ENCODE data around the gene SLC7A10.
"Not testable (repeated sequence)": the region's sequence is repeated elsewhere in the genome, so short reads cannot be mapped to it uniquely, and the experiment has no call there.

Gene SLC7A10

DNA sequence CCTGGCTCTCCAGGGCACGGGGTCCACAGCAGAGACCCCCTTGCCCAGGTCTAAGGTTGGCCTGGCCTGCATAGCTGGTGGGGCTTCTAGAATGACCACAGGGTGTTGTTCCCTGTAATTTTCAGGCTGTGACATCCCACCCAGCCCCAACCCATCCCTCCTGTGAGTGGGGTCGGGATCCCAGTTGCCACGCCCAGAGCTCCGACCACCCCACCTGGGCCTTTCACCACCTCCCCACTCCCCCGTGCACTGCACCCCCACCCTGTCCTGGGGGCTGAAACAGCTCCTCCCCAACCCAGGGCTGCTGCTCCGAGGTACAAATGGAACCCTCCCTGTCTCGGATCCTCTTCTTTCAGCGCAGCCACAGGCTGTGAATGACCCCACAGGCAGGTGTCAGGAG lies 8.4 kb upstream of the SLC7A10 start:
- H3K4me1 ChIP-seq (ENCODE audit: insufficient read depth, low read length) = no peaks in the 10 kb centered on the region
- H3K9ac ChIP-seq (ENCODE audit: low read length) = no peak overlapping the region
- H3K36me3 ChIP-seq (ENCODE audit: insufficient read depth, low read length) = no peaks in the 10 kb centered on the region
- H3K27ac ChIP-seq (ENCODE audit: low read depth, low read length) = no peak overlapping the region
- H3K4me3 ChIP-seq (ENCODE audit: low read depth in 1 of 2, low read length in 2 of 2) = no peak overlapping the region
- H3K9me3 ChIP-seq (ENCODE audit: low read length) = no peaks in the 10 kb centered on the region
- H3K27me3 ChIP-seq (ENCODE audit: control insufficient read depth in 1 of 2, insufficient read depth in 2 of 2, low read length in 2 of 2) = peaks cover 0 to 11% of the 10 kb centered on the region in 2 donors

GRCh38 chr19:33233056-33233873 lies 7.6 kb upstream of the SLC7A10 start:
- Histone ChIP-seq H3K27ac (ENCODE audit: low read depth, low read length) (no peak overlapping the region), H3K9me3 (ENCODE audit: low read length) (peaks cover 6% of the 10 kb centered on the region), H3K27me3 (ENCODE audit: control insufficient read depth in 1 of 2, insufficient read depth in 2 of 2, low read length in 2 of 2) (peaks cover 0 to 11% of the 10 kb centered on the region in 2 donors), H3K36me3 (ENCODE audit: insufficient read depth, low read length) (no peaks in the 10 kb centered on the region), H3K4me3 (ENCODE audit: low read depth in 1 of 2, low read length in 2 of 2) (no peak overlapping the region), H3K4me1 (ENCODE audit: insufficient read depth, low read length) (no peaks in the 10 kb centered on the region), H3K9ac (ENCODE audit: low read length) (no peak overlapping the region)

DNA sequence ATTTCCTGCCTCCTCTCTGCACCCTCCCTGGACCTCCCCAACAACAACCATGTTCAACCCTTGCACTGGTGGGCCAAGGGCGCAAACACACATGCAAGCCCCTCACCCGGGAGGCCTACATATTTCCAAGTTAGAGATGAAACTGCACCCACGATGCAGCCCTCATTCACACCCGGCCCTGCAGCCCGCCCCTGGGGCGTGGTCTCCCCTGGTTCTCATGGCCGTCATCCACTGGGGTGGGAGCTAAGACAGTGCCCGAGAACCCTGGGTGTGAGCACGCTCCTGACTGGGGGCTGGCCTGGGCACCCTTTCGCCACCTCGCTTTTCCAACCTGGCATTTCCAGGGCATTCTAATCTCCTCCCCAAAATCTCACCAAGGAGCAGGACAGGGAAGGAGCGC lies 7.0 kb upstream of the SLC7A10 start:
- Histone ChIP-seq H3K27ac (ENCODE audit: low read depth, low read length) (no peak overlapping the region), H3K27me3 (ENCODE audit: control insufficient read depth in 1 of 2, insufficient read depth in 2 of 2, low read length in 2 of 2) (peaks cover under 1 to 11% of the 10 kb centered on the region in 2 donors)

DNA sequence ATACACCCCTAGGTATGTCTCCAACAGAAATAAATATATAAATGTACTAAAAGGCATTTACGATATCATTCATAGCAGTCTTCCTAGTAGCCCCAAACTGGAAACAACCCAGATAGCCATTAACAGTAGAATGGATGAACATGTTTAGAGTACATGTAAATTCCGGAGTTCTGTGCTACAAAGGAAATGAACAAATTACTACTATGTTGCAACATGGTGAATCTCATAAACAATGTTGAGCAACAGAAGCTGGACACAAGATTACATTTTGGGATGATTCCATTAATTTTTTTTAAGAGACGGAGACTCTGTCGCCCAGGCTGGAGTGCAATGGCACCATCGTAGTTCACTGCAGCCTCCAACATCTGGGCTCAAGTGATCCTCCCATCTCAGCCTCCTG lies 5.9 kb upstream of the SLC7A10 start:
- Histone ChIP-seq H3K9me3 (ENCODE audit: low read length) (peaks cover 15% of the 10 kb centered on the region), H3K27me3 (ENCODE audit: control insufficient read depth in 1 of 2, insufficient read depth in 2 of 2, low read length in 2 of 2) (peaks cover 6 to 22% of the 10 kb centered on the region in 2 donors), H3K4me1 (ENCODE audit: insufficient read depth, low read length) (no peaks in the 10 kb centered on the region), H3K9ac (ENCODE audit: low read length) (no peak overlapping the region), H3K27ac (ENCODE audit: low read depth, low read length) (no peak overlapping the region), H3K36me3 (ENCODE audit: insufficient read depth, low read length) (no peaks in the 10 kb centered on the region), H3K4me3 (ENCODE audit: low read depth in 1 of 2, low read length in 2 of 2) (no peak overlapping the region)

More for the DNA sequence above, 7.0 kb upstream of the SLC7A10 start:
- no peak overlapping the region for H3K9ac ChIP-seq (ENCODE audit: low read length)
- H3K4me3 ChIP-seq (ENCODE audit: low read depth in 1 of 2, low read length in 2 of 2) = no peak overlapping the region
- H3K9me3 ChIP-seq (ENCODE audit: low read length) = peaks cover 9% of the 10 kb centered on the region
- H3K36me3 ChIP-seq (ENCODE audit: insufficient read depth, low read length) = no peaks in the 10 kb centered on the region
- no peaks in the 10 kb centered on the region for H3K4me1 ChIP-seq (ENCODE audit: insufficient read depth, low read length)

DNA sequence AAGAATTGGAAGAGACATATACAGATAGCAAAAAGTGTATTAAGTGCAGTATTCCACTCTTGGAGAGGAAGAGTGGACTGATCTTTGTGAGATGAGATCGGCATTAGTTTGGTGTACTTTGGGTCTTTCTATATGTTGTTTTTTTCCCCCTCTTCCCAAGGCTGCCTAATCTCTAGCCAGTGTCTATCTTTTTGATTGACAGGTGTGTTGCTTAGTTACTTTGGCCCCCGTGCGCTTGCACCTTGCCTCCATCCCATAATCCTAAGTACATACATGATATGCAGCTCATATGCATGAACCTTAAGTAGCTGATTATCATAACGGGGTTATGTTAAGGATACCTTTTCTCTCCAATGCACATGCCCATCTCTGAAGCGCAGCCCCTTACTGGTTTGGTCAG lies 4.3 kb upstream of the SLC7A10 start:
- H3K27ac ChIP-seq (ENCODE audit: low read depth, low read length) = no peak overlapping the region
- H3K27me3 ChIP-seq (ENCODE audit: control insufficient read depth in 1 of 2, insufficient read depth in 2 of 2, low read length in 2 of 2) = peaks cover 15 to 33% of the 10 kb centered on the region in 2 donors
- peaks cover 15% of the 10 kb centered on the region for H3K9me3 ChIP-seq (ENCODE audit: low read length)
- no peaks in the 10 kb centered on the region for H3K36me3 ChIP-seq (ENCODE audit: insufficient read depth, low read length)
- no peak overlapping the region for H3K9ac ChIP-seq (ENCODE audit: low read length)
- H3K4me1 ChIP-seq (ENCODE audit: insufficient read depth, low read length) = no peaks in the 10 kb centered on the region
- H3K4me3 ChIP-seq (ENCODE audit: low read depth in 1 of 2, low read length in 2 of 2) = no peak overlapping the region

DNA sequence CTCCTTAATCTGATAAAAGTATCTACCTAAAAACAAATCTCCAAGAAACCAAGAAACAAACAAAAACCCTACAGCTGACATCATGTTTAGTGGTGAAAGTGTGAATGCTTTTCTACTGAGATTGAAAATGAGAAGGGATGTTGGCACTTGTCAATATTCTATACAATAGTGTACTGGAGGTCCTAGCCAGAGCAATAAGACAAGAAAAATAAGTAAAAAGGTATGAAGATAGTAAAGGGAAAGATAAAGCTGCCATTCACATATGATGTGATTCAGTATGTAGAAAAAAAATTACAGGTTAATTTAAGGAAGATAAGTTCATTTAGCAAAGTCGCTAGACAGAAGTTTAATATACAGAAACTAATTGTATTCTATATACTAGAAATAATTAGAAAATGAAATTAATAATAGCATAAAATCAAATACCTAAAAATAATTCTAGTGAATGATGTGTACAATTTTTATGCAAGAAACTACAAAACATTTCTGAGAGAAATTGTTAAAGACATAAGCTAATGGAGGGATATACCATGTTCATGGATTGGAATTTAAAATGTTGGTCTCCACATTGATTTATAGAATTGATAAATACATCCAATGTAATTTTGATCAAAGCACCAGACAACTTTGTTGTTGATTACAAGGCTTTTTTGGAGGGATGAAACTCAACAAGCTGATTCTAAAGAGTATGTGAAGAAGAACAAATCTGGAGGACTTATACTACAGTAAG lies 2.4 kb upstream of the SLC7A10 start:
- H3K4me1 ChIP-seq (ENCODE audit: insufficient read depth, low read length) = no peaks in the 10 kb centered on the region
- no peak overlapping the region for H3K9ac ChIP-seq (ENCODE audit: low read length)
- no peak overlapping the region for H3K27ac ChIP-seq (ENCODE audit: low read depth, low read length)
- peaks cover 15% of the 10 kb centered on the region for H3K9me3 ChIP-seq (ENCODE audit: low read length)
- H3K27me3 ChIP-seq (ENCODE audit: control insufficient read depth in 1 of 2, insufficient read depth in 2 of 2, low read length in 2 of 2) = peaks cover 26 to 39% of the 10 kb centered on the region in 2 donors
- no peaks in the 10 kb centered on the region for H3K36me3 ChIP-seq (ENCODE audit: insufficient read depth, low read length)
- no peak overlapping the region for H3K4me3 ChIP-seq (ENCODE audit: low read depth in 1 of 2, low read length in 2 of 2)

- Histone ChIP-seq H3K4me1 (ENCODE audit: insufficient read depth, low read length) (no peaks in the 10 kb centered on the region), H3K9me3 (ENCODE audit: low read length) (peaks cover 15% of the 10 kb centered on the region), H3K9ac (ENCODE audit: low read length) (no peak overlapping the region), H3K36me3 (ENCODE audit: insufficient read depth, low read length) (no peaks in the 10 kb centered on the region), H3K27me3 (ENCODE audit: control insufficient read depth in 1 of 2, insufficient read depth in 2 of 2, low read length in 2 of 2) (peaks cover 26 to 39% of the 10 kb centered on the region in 2 donors), H3K27ac (ENCODE audit: low read depth, low read length) (no peak overlapping the region), H3K4me3 (ENCODE audit: low read depth in 1 of 2, low read length in 2 of 2) (no peak overlapping the region)
These were observed 1.6 kb upstream of the SLC7A10 start for GRCh38 chr19:33227242-33227650.

DNA sequence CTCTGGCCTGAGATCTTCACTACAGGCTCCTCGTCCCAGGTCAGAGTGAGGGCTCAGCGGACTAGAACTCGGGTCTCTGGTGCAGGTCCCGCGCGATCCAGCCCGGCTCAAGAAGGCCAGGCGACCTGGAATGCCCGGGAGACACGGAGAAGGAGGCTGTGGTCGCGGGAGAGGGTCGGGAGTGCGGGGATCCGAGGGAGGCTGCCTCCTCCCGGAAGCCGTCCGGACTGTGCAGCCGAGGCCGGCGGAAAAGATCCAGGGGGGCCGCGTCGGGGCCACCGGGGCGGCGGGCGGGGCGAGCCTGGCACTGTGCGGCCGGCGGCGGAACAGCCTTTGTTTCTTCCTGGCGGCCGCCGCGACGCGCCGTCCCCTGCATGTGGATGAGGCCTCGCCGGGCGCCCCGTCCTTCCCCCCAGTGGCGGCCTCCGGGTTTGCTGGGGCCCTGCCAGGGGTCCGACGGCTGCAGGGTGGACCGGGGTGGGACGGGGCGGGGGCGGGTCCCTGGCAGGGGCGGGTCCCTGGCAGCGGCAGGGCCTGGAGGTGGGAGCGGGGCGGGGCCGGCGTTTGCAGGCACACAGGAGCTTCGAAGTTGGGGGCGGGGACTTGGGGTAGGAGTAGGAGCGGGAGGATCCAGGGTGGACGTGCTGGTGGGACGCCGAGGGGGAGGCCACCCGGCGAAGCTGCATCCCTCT lies 1.0 kb upstream of the SLC7A10 start:
- peak overlapping the region in 1 of 2 donors; percentile 7 for H3K4me3 ChIP-seq (ENCODE audit: low read depth in 1 of 2, low read length in 2 of 2)
- H3K9me3 ChIP-seq (ENCODE audit: low read length) = peaks cover 15% of the 10 kb centered on the region
- H3K27me3 ChIP-seq (ENCODE audit: control insufficient read depth in 1 of 2, insufficient read depth in 2 of 2, low read length in 2 of 2) = peaks cover 26 to 39% of the 10 kb centered on the region in 2 donors

DNA sequence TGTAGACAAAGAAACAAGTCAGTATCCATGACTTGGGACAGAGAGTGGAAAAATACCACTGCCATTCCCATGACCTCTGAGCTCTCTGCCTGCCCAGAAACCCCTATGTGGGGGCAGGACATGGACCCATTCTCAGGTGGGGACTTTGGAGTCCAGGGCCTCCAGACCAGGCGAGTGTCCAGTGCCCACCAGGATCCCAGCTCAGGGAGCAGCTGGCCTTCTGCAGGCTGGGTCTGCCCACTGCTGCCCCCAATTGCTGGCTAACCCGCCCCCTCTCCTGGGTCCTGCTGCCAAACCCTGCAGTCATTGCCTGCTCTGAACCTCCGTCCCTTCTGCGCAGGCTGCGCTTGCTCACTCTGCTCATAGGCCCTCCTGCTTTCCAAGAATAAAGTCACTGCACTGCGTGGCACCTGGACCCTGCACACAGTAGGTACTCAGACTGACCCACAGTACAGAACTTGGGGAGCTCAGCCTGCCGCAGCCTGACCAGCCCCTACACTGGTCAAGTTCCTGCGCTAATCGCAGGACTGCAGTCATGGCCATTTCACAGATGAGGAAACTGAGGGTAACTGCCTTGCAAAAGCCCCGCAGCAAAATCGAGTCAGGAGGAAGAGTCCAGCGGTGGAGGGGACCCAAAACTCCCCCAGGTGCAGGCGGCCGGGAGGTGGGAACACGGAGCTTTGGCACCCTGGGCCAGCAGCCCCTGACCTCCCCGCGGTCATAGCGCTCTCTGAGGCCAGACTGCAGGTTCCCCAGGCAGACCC lies 774 bp downstream of the SLC7A10 start:
- Histone ChIP-seq H3K9ac (ENCODE audit: low read length) (no peak overlapping the region), H3K27me3 (ENCODE audit: control insufficient read depth in 1 of 2, insufficient read depth in 2 of 2, low read length in 2 of 2) (peaks cover 26 to 39% of the 10 kb centered on the region in 2 donors), H3K4me1 (ENCODE audit: insufficient read depth, low read length) (no peaks in the 10 kb centered on the region), H3K9me3 (ENCODE audit: low read length) (peaks cover 15% of the 10 kb centered on the region), H3K4me3 (ENCODE audit: low read depth in 1 of 2, low read length in 2 of 2) (no peak overlapping the region), H3K27ac (ENCODE audit: low read depth, low read length) (no peak overlapping the region), H3K36me3 (ENCODE audit: insufficient read depth, low read length) (no peaks in the 10 kb centered on the region)

More for the DNA sequence above, 1.0 kb upstream of the SLC7A10 start:
- H3K9ac ChIP-seq (ENCODE audit: low read length) = no peak overlapping the region
- no peak overlapping the region for H3K27ac ChIP-seq (ENCODE audit: low read depth, low read length)
- H3K36me3 ChIP-seq (ENCODE audit: insufficient read depth, low read length) = no peaks in the 10 kb centered on the region
- no peaks in the 10 kb centered on the region for H3K4me1 ChIP-seq (ENCODE audit: insufficient read depth, low read length)

DNA sequence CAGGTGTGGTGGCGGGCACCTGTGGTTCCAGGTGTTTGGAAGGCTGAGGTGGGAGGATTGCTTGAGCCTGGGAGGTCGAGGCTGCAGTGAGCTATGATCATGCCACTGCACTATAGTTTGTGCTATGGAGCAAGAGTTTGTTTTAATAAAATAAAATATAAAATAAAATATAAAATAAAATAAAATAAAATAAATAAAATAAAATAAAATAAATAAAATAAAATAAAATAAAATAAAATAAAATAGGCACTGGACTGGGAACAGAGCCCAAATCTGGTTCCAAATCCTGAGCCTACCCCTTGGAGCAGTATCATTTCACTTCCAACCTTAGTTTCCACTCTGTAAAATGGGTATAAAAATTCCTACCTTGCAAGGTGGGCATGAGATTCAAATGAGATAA lies 3.4 kb downstream of the SLC7A10 start:
- H3K36me3 ChIP-seq (ENCODE audit: insufficient read depth, low read length) = not testable (repeated sequence)

DNA sequence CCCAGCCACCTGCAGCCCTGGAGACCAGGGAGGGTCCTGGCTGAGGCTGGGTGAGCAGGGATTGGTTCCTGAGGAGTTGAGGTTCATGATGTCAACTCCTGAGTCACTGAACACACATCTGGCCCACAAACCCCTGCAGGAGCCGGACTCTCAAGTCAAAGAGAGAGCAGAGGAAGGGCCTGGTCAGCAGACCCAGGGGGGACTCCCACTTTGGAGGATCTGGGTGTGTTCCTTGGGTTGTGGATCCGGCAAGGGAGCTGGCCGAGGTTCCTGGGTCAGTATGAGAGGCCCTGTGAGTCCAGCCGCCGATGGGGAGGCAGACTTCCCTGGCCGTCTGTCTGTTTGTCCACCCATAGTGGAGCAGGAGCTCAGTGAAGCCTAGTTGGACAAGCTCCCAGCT lies 4.0 kb downstream of the SLC7A10 start:
- Histone ChIP-seq H3K27ac (ENCODE audit: low read depth, low read length) (no peak overlapping the region), H3K9me3 (ENCODE audit: low read length) (no peaks in the 10 kb centered on the region), H3K36me3 (ENCODE audit: insufficient read depth, low read length) (no peaks in the 10 kb centered on the region), H3K27me3 (ENCODE audit: control insufficient read depth in 1 of 2, insufficient read depth in 2 of 2, low read length in 2 of 2) (peaks cover 20 to 29% of the 10 kb centered on the region in 2 donors), H3K4me1 (ENCODE audit: insufficient read depth, low read length) (no peaks in the 10 kb centered on the region), H3K9ac (ENCODE audit: low read length) (no peak overlapping the region), H3K4me3 (ENCODE audit: low read depth in 1 of 2, low read length in 2 of 2) (no peak overlapping the region)

More for the DNA sequence above, 3.4 kb downstream of the SLC7A10 start:
- peaks cover 22 to 35% of the 10 kb centered on the region in 2 donors for H3K27me3 ChIP-seq (ENCODE audit: control insufficient read depth in 1 of 2, insufficient read depth in 2 of 2, low read length in 2 of 2)
- not testable (repeated sequence) for H3K4me3 ChIP-seq (ENCODE audit: low read depth in 1 of 2, low read length in 2 of 2); H3K9me3 ChIP-seq (ENCODE audit: low read length); H3K27ac ChIP-seq (ENCODE audit: low read depth, low read length); H3K9ac ChIP-seq (ENCODE audit: low read length); H3K4me1 ChIP-seq (ENCODE audit: insufficient read depth, low read length)
